Activated T-helper 1 cell treated with anti-CD3 and anti-CD28 coated beads, Interleukin-12 subunit alpha, Interleukin-12 subunit beta, Interleukin-2, Interleukin-4 antibody, amounts not matched to agents 30 ng/mL and 10 ng/mL and 1 ng/mL, durations not matched to agents 14 hours and 24 hours and 36 hours (primary cell): ENCODE data around the gene SCYGR1. TPM values are rescaled to one million over a fixed set of nuclear protein-coding genes. Genes with fewer than 3 reads are reported as not detected.
"Not testable (repeated sequence)": the region's sequence is repeated elsewhere in the genome, so short reads cannot be mapped to it uniquely, and the experiment has no call there.

ENCODE experiments used
- DNase-seq: peaks from one replicate; pipeline ENCODE4 v3.0.0; 2021; ENCODE audit warnings: low spot score
- H3K27ac Mint-ChIP-seq: one replicate; pipeline ENCODE4 v1.8.0; 2021; ENCODE audit warnings: mild to moderate bottlenecking, mixed read lengths
- H3K27me3 Mint-ChIP-seq: one replicate; pipeline ENCODE4 v1.8.0; 2022; ENCODE audit warnings: mild to moderate bottlenecking, moderate library complexity, mixed read lengths; ENCODE audit not compliant: insufficient read depth
- H3K36me3 Mint-ChIP-seq: one replicate; pipeline ENCODE4 v1.8.0; 2021; ENCODE audit warnings: low read depth, mixed read lengths
- H3K4me1 Mint-ChIP-seq: one replicate; pipeline ENCODE4 v1.8.0; 2021; ENCODE audit warnings: low read depth, mixed read lengths
- H3K4me3 Mint-ChIP-seq: one replicate; pipeline ENCODE4 v1.8.0; 2021; ENCODE audit warnings: mild to moderate bottlenecking, moderate library complexity, mixed read lengths
- H3K9me3 Mint-ChIP-seq: one replicate; pipeline ENCODE4 v1.8.0; 2021; ENCODE audit warnings: mixed read lengths
- intact Hi-C: fragments of 100-400 bp; cut with micrococcal nuclease; formaldehyde crosslinking; loops from one replicate; pipeline ENCODE4 v1.15.1; 2024
- total RNA-seq: library from RNA; stranded (reverse); gene quantifications from 2 replicates; pipeline ENCODE4 v1.2.3, GENCODE V29; 2022

The SCYGR1 gene
- total RNA-seq, 1 donor from 2014 or later, result not detected

DNA sequence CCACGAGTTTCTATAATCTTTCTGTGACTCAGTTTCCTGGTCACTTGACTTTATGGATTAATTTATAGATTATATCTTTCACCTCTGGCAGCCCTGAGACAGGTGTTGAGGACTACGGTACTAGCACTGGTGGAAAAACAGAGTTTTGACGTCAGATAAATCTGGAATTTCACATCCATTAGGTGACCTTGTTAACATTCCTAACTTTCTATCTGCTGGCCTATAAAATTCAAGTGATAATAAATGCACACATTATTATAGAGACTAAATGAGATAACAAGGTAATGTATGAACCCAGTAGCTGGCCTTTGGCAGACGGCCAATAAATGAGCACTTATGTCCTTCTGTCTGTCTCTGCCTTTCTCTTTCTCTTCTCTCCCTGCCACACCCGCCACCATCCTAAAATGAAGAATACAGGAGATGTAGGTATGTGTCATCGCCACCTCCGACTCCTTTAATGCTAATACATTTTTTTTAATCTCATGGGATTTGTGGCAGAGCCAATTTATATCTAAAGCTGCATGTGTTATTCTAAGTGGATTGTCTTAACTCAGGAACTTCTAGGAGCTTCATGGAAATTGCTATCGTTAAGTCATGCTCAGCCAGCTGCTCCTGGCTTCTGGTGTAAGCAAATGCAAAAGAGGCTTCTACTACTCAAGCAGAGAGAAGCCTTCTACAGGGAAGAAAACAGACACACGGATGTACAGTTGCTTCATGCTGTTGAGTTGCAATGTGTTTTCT, 10.9 kb downstream of the SCYGR1 start:
- intact Hi-C loops, result no loop called here
- H3K27me3 Mint-ChIP-seq, result no peaks in the 10 kb centered on the region
- peaks cover 4% of the 10 kb centered on the region for H3K9me3 Mint-ChIP-seq
- H3K4me3 Mint-ChIP-seq, result no peak overlapping the region
- H3K4me1 Mint-ChIP-seq, result peaks cover 7% of the 10 kb centered on the region
- DNase-seq, result no peak
- H3K36me3 Mint-ChIP-seq, result no peaks in the 10 kb centered on the region
- H3K27ac Mint-ChIP-seq, result no peak overlapping the region

DNA sequence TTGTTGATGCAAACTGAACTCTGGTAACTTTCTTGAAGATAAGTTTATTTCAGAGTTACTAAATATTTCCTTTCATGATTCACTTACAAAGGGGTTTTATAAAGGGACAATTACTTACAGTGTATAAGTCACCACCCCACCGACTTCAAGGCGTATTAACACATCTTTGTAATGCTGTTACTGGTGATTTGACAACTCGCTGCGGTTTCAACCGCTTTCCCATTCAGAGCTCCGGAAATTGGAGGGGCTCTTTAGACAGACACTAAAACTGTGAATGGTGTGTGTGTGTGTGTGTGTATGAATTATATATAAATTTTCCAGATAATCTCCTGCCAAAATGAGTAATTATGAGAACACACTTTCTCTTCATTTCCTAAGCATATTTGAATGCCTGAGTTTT, 13.6 kb downstream of the SCYGR1 start:
- intact Hi-C loops, result loop anchor here (1.0 to 5.0 kb wide), 3 partner anchors 37 to 88 kb away; partner anchors contain the start of gene MFF
- Mint-ChIP-seq H3K27ac (peak overlapping the region; percentile 52), H3K27me3 (no peaks in the 10 kb centered on the region), H3K4me3 (no peak overlapping the region), H3K9me3 (no peaks in the 10 kb centered on the region), H3K36me3 (no peaks in the 10 kb centered on the region), H3K4me1 (peaks cover 12% of the 10 kb centered on the region)
- DNase-seq, result peak; percentile 4

GRCh38 chr2:227373389-227373788, 14.4 kb downstream of the SCYGR1 start:
- Mint-ChIP-seq H3K4me1 (peaks cover 12% of the 10 kb centered on the region), H3K36me3 (no peaks in the 10 kb centered on the region), H3K4me3 (no peak overlapping the region), H3K27me3 (no peaks in the 10 kb centered on the region), H3K27ac (no peak overlapping the region), H3K9me3 (no peaks in the 10 kb centered on the region)
- no peak for DNase-seq
- intact Hi-C loops, result loop anchor here (5.0 kb wide), 1 partner anchor 46 kb away; the partner anchor contains the start of gene MFF

DNA sequence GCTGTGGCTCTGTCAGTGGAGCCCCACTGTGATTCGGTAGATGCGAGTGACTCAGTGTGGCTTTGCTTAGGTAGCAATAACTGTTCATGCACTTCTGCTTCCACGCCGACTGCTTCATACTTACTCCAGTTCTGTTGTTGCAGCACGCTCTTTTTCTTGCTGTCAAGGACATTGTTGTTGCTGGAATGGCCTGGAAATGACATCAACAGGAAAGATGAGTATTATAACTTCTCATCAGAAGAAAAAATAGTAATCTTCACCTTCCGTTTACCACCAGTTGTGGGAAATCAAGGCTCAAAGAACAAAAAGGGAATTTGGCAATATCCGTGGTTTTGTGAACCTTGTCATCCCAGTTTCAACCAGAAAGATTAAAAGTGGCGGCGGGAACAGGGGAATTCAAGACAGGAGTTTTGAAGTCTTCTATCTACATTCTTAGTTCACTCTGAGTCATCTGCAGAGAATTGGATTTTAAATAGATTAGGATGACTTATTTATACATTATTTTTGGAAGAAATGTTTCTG, 16.9 kb downstream of the SCYGR1 start:
- H3K27me3 Mint-ChIP-seq, result peaks cover 2% of the 10 kb centered on the region
- no peak overlapping the region for H3K27ac Mint-ChIP-seq
- no peaks in the 10 kb centered on the region for H3K36me3 Mint-ChIP-seq
- peaks cover 12% of the 10 kb centered on the region for H3K4me1 Mint-ChIP-seq
- H3K9me3 Mint-ChIP-seq, result no peaks in the 10 kb centered on the region
- intact Hi-C loops, result loop anchor here (5.0 kb wide), 1 partner anchor 44 kb away; the partner anchor contains the start of gene MFF
- no peak for DNase-seq
- no peak overlapping the region for H3K4me3 Mint-ChIP-seq

DNA sequence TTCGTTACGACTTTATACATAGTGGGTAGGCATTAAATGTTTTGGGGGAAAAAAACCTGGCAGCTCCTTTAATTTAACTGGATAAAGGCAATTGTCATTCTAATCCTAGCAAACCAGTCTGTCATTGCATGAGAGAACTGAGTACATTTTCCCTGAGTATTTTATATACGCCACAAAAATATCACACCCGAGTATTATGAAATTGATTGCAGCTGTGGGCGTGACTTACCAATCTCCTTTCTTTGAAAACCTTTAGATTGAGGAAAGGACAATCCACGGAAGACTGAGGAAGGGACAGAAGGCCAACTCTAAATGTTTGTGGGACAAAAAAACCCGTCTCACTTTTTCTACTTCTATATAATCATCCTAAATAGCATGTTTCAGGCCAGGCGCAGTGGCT, 17.7 kb downstream of the SCYGR1 start:
- H3K9me3 Mint-ChIP-seq, result no peaks in the 10 kb centered on the region
- intact Hi-C loops, result loop anchor here (5.0 kb wide), 1 partner anchor 43 kb away; the partner anchor contains the start of gene MFF
- H3K27me3 Mint-ChIP-seq, result peaks cover 2% of the 10 kb centered on the region
- H3K4me1 Mint-ChIP-seq, result peaks cover 12% of the 10 kb centered on the region
- no peak overlapping the region for H3K4me3 Mint-ChIP-seq
- no peak for DNase-seq
- H3K27ac Mint-ChIP-seq, result no peak overlapping the region
- H3K36me3 Mint-ChIP-seq, result no peaks in the 10 kb centered on the region

GRCh38 chr2:227368574-227368973, 19.2 kb downstream of the SCYGR1 start:
- peaks cover 2% of the 10 kb centered on the region for H3K27me3 Mint-ChIP-seq
- H3K27ac Mint-ChIP-seq, result no peak overlapping the region
- no peak overlapping the region for H3K4me3 Mint-ChIP-seq

DNA sequence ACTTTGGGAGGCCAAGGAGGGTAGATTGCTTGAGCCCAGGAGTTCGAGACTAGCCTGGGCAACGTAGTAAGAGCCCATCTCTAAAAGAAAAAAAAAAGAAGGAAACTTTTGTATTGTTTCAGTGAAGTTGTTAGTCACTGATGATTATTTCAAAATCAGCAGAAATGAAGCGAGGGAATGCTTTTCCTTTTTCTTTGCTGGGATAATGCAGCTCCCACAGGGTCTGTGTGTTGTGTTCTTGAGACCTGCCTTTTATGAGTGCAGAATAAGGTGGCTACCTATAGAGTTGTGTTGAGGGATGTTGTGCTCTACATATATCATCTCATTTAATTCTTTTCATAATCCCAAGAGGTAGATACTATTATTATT, 20.3 kb downstream of the SCYGR1 start:
- no peak overlapping the region for H3K27ac Mint-ChIP-seq
- no peak overlapping the region for H3K4me3 Mint-ChIP-seq
- peaks cover 2% of the 10 kb centered on the region for H3K27me3 Mint-ChIP-seq
- no peaks in the 10 kb centered on the region for H3K9me3 Mint-ChIP-seq
- intact Hi-C loops, result no loop called here
- no peak for DNase-seq
- H3K36me3 Mint-ChIP-seq, result no peaks in the 10 kb centered on the region
- peaks cover 10% of the 10 kb centered on the region for H3K4me1 Mint-ChIP-seq

More at GRCh38 chr2:227368574-227368973, 19.2 kb downstream of the SCYGR1 start:
- intact Hi-C loops, result no loop called here
- H3K36me3 Mint-ChIP-seq, result no peaks in the 10 kb centered on the region
- H3K4me1 Mint-ChIP-seq, result peaks cover 9% of the 10 kb centered on the region
- no peaks in the 10 kb centered on the region for H3K9me3 Mint-ChIP-seq
- no peak for DNase-seq

- H3K4me1 Mint-ChIP-seq, result peaks cover 10% of the 10 kb centered on the region
- H3K36me3 Mint-ChIP-seq, result no peaks in the 10 kb centered on the region
- no peaks in the 10 kb centered on the region for H3K9me3 Mint-ChIP-seq
- H3K4me3 Mint-ChIP-seq, result no peak overlapping the region
- H3K27me3 Mint-ChIP-seq, result peaks cover 2% of the 10 kb centered on the region
- H3K27ac Mint-ChIP-seq, result no peak overlapping the region
- intact Hi-C loops, result no loop called here
- DNase-seq, result no peak
Observed at GRCh38 chr2:227366769-227367426, 20.9 kb downstream of the SCYGR1 start.

- intact Hi-C loops, result no loop called here
- Mint-ChIP-seq H3K4me3 (no peak overlapping the region), H3K27ac (no peak overlapping the region), H3K4me1 (peaks cover 6% of the 10 kb centered on the region), H3K27me3 (peaks cover 2% of the 10 kb centered on the region), H3K36me3 (peaks cover 4% of the 10 kb centered on the region), H3K9me3 (no peaks in the 10 kb centered on the region)
- no peak for DNase-seq
Observed at GRCh38 chr2:227365833-227366232, 21.9 kb downstream of the SCYGR1 start.

- intact Hi-C loops, H3K36me3 Mint-ChIP-seq, H3K27ac Mint-ChIP-seq, H3K27me3 Mint-ChIP-seq, DNase-seq, H3K4me1 Mint-ChIP-seq, H3K9me3 Mint-ChIP-seq, H3K4me3 Mint-ChIP-seq: not testable (repeated sequence)
Observed at GRCh38 chr2:227364585-227365263, 23.0 kb downstream of the SCYGR1 start.

DNA sequence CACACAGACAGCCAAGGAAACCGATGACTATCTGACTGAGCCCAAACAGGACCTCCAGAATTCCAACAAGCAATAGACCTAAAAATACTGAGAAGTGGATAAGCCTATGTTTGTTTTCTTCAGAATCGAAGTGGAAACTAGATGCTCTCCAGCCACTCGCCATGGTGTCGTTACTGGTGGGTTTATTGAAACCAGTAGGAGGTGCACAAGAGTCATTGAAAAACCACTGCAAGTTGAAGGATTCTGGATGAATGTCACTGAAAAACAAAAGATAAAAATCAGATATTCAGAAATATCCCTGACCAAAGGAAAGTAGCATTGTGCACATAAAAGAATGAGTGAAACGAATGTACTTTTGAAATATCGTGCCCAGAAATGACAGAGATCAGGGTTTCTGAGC, 24.0 kb downstream of the SCYGR1 start:
- Mint-ChIP-seq H3K4me1 (peaks cover 5% of the 10 kb centered on the region), H3K27ac (no peak overlapping the region), H3K36me3 (peaks cover 19% of the 10 kb centered on the region), H3K4me3 (no peak overlapping the region), H3K9me3 (no peaks in the 10 kb centered on the region), H3K27me3 (peaks cover 2% of the 10 kb centered on the region)
- intact Hi-C loops, result no loop called here
- no peak for DNase-seq

- intact Hi-C loops, result no loop called here
- no peak for DNase-seq
- H3K27ac Mint-ChIP-seq, result no peak overlapping the region
- peaks cover 33% of the 10 kb centered on the region for H3K36me3 Mint-ChIP-seq
- H3K4me1 Mint-ChIP-seq, result peaks cover 5% of the 10 kb centered on the region
- H3K4me3 Mint-ChIP-seq, result no peak overlapping the region
- no peaks in the 10 kb centered on the region for H3K9me3 Mint-ChIP-seq
- no peaks in the 10 kb centered on the region for H3K27me3 Mint-ChIP-seq
Observed at GRCh38 chr2:227360351-227360750, 27.4 kb downstream of the SCYGR1 start.

DNA sequence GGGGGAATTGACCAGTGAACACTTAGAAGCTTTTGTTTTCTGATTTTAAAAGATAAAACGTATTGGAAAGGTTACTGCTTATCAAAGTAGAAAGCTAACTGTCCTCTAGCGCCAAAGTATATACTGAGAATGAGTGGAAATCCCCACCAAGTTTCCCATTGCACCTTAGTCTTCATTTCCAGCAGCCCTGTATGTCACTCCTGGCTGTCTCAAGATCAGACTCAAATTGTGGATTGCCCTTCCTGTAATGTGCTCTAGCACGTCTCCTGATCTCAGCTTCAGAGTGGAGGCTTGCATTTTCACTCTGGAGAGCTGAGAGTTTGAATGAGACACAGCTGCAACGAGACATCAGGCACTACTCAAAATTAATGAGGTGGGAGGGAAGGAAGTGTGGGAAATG, 36.1 kb downstream of the SCYGR1 start:
- intact Hi-C loops, result loop anchor here (1.0 kb wide), 1 partner anchor 60 kb away; no protein-coding TSS in a partner anchor
- Mint-ChIP-seq H3K9me3 (no peaks in the 10 kb centered on the region), H3K27me3 (no peaks in the 10 kb centered on the region), H3K4me1 (peaks cover 13% of the 10 kb centered on the region), H3K4me3 (no peak overlapping the region), H3K36me3 (peaks cover 19% of the 10 kb centered on the region), H3K27ac (peak overlapping the region; percentile 16)
- DNase-seq, result no peak
